ENCODE results near the gene GRP. TPM values are rescaled to one million over a fixed set of nuclear protein-coding genes. Genes with fewer than 3 reads are reported as not detected.

GRP gene
- total RNA-seq, 1 experiment from 2014 or later: not detected

- RAD21 ChIA-PET (ENCODE audit: low non-redundant PET in 1 of 2, low total read pairs in 2 of 2, uncharacterized antibody in 2 of 2, unreplicated experiment in 2 of 2): no interaction called here
- ATAC-seq: no peak
- no peak overlapping the region for H2AFZ ChIP-seq (ENCODE audit: low read depth, low read length, poor library complexity, severe bottlenecking)
- H4K20me1 ChIP-seq (ENCODE audit: insufficient read depth): no peaks in the 10 kb centered on the region
- TF ChIP-seq EZH2 (IDR thresholded peaks at IDR 0.05) (no peak), ATF3 (IDR thresholded peaks at IDR 0.05) (no peak)
- H3K4me1 ChIP-seq (ENCODE audit: control insufficient read depth in 1 of 2, insufficient read depth in 2 of 2, low read length in 2 of 2): no peaks in the 10 kb centered on the region
- CTCF ChIA-PET: no interaction called here
- H3K27ac ChIP-seq (ENCODE audit: low read depth, low read length): no peak overlapping the region
- H3K36me3 ChIP-seq (ENCODE audit: control insufficient read depth in 1 of 2, insufficient read depth in 2 of 2, low read length in 2 of 2): no peaks in the 10 kb centered on the region
- no peak overlapping the region for H3K4me2 ChIP-seq (ENCODE audit: low read length)
- no peak overlapping the region for H3K9ac ChIP-seq (ENCODE audit: low read length)
- no peaks in the 10 kb centered on the region for H3K9me3 ChIP-seq (ENCODE audit: control insufficient read depth in 1 of 2, insufficient read depth in 1 of 2, low read depth in 1 of 2, low read length in 2 of 2)
- no peak overlapping the region for H3K4me3 ChIP-seq (replicated peaks in 1 of 2; ENCODE audit: low read depth in 1 of 2, low read length in 2 of 2)
- BruUV-seq (replicated peaks): no TSS peak
- H3K79me2 ChIP-seq (ENCODE audit: insufficient read depth, low read length): no peaks in the 10 kb centered on the region
- no peak for DNase-seq (ENCODE audit: low read depth, low spot score)
- POLR2A ChIA-PET: no interaction called here
- H3K9me2 ChIP-seq (ENCODE audit: insufficient read depth): no peaks in the 10 kb centered on the region
- intact Hi-C loops (cut with micrococcal nuclease): no loop called here
- H3K27me3 ChIP-seq (ENCODE audit: insufficient read depth, low read length): no peaks in the 10 kb centered on the region; the same call in 1 of the 2 replicates
These were observed 39.7 kb upstream of the GRP start for GRCh38 chr18:59180150-59180845.

GRCh38 chr18:59182673-59183072 is 37.3 kb upstream of the GRP start:
- no peak for DNase-seq (ENCODE audit: low read depth, low spot score)
- ChIA-PET POLR2A (no interaction called here), CTCF (interaction anchor here (0.8 kb wide), 1 partner anchor 277 kb away, joined by 3 read pairs; no protein-coding TSS in a partner anchor), RAD21 (ENCODE audit: low non-redundant PET in 1 of 2, low total read pairs in 2 of 2, uncharacterized antibody in 2 of 2, unreplicated experiment in 2 of 2) (no interaction called here)
- no peaks in the 10 kb centered on the region for H3K9me3 ChIP-seq (ENCODE audit: control insufficient read depth in 1 of 2, insufficient read depth in 1 of 2, low read depth in 1 of 2, low read length in 2 of 2)
- H3K79me2 ChIP-seq (ENCODE audit: insufficient read depth, low read length): no peaks in the 10 kb centered on the region
- ATAC-seq: no peak
- H3K27me3 ChIP-seq (ENCODE audit: insufficient read depth, low read length): no peaks in the 10 kb centered on the region; the same call in 1 of the 2 replicates
- H3K4me2 ChIP-seq (ENCODE audit: low read length): no peak overlapping the region
- no peak overlapping the region for H3K4me3 ChIP-seq (replicated peaks in 1 of 2; ENCODE audit: low read depth in 1 of 2, low read length in 2 of 2)
- TF ChIP-seq EZH2 (IDR thresholded peaks at IDR 0.05) (no peak), ATF3 (IDR thresholded peaks at IDR 0.05) (no peak), SRF (IDR thresholded peaks at IDR 0.05; ENCODE audit: low read depth) (no peak), CBX3 (IDR thresholded peaks at IDR 0.05; ENCODE audit: low read depth) (no peak), YY1 (IDR thresholded peaks at IDR 0.05; ENCODE audit: extremely low read depth, insufficient replicate concordance, low read depth, low read length) (no peak), EGR1 (IDR thresholded peaks at IDR 0.05; ENCODE audit: low read depth) (no peak), SIN3A (IDR thresholded peaks at IDR 0.05; ENCODE audit: low read depth) (no peak), SP1 (IDR thresholded peaks at IDR 0.05; ENCODE audit: low read depth) (no peak), REST (IDR thresholded peaks at IDR 0.05; ENCODE audit: low read depth) (no peak), ZBTB33 (IDR thresholded peaks at IDR 0.05; ENCODE audit: extremely low read depth, insufficient replicate concordance, low read length) (no peak)
- H3K9me2 ChIP-seq (ENCODE audit: insufficient read depth): no peaks in the 10 kb centered on the region
- no peaks in the 10 kb centered on the region for H3K4me1 ChIP-seq (ENCODE audit: control insufficient read depth in 1 of 2, insufficient read depth in 2 of 2, low read length in 2 of 2)
- no TSS peak for BruUV-seq (replicated peaks)
- no peak overlapping the region for H2AFZ ChIP-seq (ENCODE audit: low read depth, low read length, poor library complexity, severe bottlenecking)
- intact Hi-C loops (cut with micrococcal nuclease): no loop called here
- no peak overlapping the region for H3K9ac ChIP-seq (ENCODE audit: low read length)
- no peaks in the 10 kb centered on the region for H3K36me3 ChIP-seq (ENCODE audit: control insufficient read depth in 1 of 2, insufficient read depth in 2 of 2, low read length in 2 of 2)
- H3K27ac ChIP-seq (ENCODE audit: low read depth, low read length): no peak overlapping the region
- no peaks in the 10 kb centered on the region for H4K20me1 ChIP-seq (ENCODE audit: insufficient read depth)
